HG02610 (cell line): Measurements from ENCODE around the gene USP2.

Experiments used
- ATAC-seq: cut with Tn5 transposase; IDR thresholded peaks from one replicate; pipeline ENCODE4 v1.9.1; 2021; ENCODE audit warnings: mild to moderate bottlenecking, moderate library complexity; ENCODE audit not compliant: unreplicated experiment

USP2 gene

DNA sequence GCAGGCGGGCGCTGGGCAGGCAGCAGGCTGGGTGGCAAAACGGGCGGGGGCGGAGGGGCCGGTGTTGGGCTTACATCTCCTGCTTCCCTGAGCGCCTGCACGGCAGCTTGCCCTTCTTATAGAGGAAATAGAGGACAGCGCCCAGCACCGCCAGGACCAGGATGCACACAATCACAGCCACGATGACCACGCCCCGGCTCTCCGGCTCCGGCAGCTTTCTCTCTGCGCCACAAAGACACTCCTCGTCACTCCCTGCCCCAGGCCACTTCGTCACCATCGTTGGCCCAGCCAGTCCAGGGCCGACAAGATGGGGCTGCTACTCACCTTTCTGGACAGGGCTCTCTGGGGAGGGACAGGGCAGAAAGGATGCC is 70.8 kb downstream of the USP2 start:
- ATAC-seq: no peak

GRCh38 chr11:119309953-119310681 is 71.4 kb downstream of the USP2 start:
- no peak for ATAC-seq

- no peak for ATAC-seq
These were observed 72.1 kb downstream of the USP2 start for GRCh38 chr11:119309411-119309810.

- ATAC-seq: no peak
These were observed 73.5 kb downstream of the USP2 start for GRCh38 chr11:119307974-119308373.

DNA sequence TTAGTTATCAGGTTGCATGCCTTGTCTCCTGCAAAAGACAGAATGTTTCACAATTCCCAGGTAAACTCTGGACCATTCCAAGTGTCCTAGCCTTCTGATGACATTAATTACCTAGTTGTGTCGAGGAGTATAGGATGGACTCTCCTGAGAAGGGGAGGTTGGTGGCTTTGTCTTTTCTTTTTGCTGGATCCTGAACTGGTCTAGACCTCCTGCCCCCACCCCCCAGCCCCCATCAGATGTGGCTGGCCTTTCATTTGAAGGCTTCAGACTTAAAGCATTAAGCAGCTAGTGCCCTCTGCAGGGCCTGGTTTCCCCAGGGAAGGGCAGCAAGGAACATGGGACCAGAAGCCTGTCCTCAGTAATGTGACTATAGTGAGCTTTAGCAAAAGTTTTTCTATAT is 74.3 kb downstream of the USP2 start:
- ATAC-seq: no peak

DNA sequence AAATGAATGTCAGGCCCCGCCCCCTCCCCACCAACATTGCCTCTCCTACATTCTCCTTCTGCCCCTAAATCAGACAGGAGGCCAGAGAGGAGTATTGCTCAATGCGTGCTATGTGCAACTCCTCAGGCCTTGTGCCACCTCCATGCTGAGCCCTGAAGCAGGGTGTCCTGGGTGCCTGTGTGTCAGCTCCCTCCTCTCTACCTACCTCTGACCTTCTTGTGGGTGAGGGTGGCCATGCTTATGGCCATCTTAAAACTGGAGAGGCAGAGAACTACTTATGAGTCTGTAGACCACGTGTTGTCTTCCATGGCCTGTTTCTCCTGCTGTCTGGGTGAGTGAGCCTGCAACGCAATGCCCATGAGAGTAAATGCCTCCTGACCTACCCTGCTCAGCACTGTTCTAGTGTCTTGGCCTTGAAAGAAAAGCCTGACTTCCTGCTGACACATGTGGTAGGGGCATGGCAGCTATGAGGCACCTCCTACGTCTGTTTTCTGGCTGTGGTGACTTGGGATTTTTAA is 75.1 kb downstream of the USP2 start:
- no peak for ATAC-seq

- no peak for ATAC-seq
These were observed 75.7 kb downstream of the USP2 start for GRCh38 chr11:119305556-119306372.
